ENCODE data around the gene C9orf50.
A peak's percentile ranks its signal among the peaks of the same experiment; 100 is the strongest.
"Not testable (repeated sequence)": the region's sequence is repeated elsewhere in the genome, so short reads cannot be mapped to it uniquely, and the experiment has no call there.

The C9orf50 gene

GRCh38 chr9:129620669-129621295 is at the start of gene C9orf50:
Gene C9orf50, minus strand, starts transcription at chr9:129621101. Its CDS starts 527 bp downstream, at chr9:129620574.
- DNase-seq, result no peak

GRCh38 chr9:129669946-129670345 is 49.0 kb upstream of the C9orf50 start:
- no peak for DNase-seq

GRCh38 chr9:129669141-129669718 is 48.3 kb upstream of the C9orf50 start:
- DNase-seq, result no peak

- DNase-seq, result no peak
Observed at GRCh38 chr9:129667850-129668249, 46.9 kb upstream of the C9orf50 start.

- DNase-seq, result no peak
Observed at GRCh38 chr9:129667378-129667777, 46.5 kb upstream of the C9orf50 start.

- DNase-seq, result no peak
Observed at GRCh38 chr9:129666575-129666974, 45.7 kb upstream of the C9orf50 start.

- DNase-seq, result no peak
Observed at GRCh38 chr9:129665814-129666520, 45.1 kb upstream of the C9orf50 start.

- peak; percentile 34 for DNase-seq
Observed at GRCh38 chr9:129665389-129665775, 44.5 kb upstream of the C9orf50 start, which contains the start of gene PRRX2. Gene PRRX2, plus strand, starts transcription at chr9:129665647. Its CDS starts 221 bp downstream, at chr9:129665868.

GRCh38 chr9:129664746-129665388 is 44.0 kb upstream of the C9orf50 start:
- no peak for DNase-seq

- not testable (repeated sequence) for DNase-seq
Observed at GRCh38 chr9:129662239-129662638, 41.3 kb upstream of the C9orf50 start.

GRCh38 chr9:129661029-129661428 is 40.1 kb upstream of the C9orf50 start:
- no peak for DNase-seq

GRCh38 chr9:129656795-129657390 is 36.0 kb upstream of the C9orf50 start:
- no peak for DNase-seq

GRCh38 chr9:129655696-129656095 is 34.8 kb upstream of the C9orf50 start:
- no peak for DNase-seq

GRCh38 chr9:129655154-129655553 is 34.3 kb upstream of the C9orf50 start:
- DNase-seq, result no peak

- no peak for DNase-seq
Observed at GRCh38 chr9:129654554-129655040, 33.7 kb upstream of the C9orf50 start.

- DNase-seq, result no peak
Observed at GRCh38 chr9:129653823-129654553, 33.1 kb upstream of the C9orf50 start.

- DNase-seq, result no peak
Observed at GRCh38 chr9:129650680-129651235, 29.9 kb upstream of the C9orf50 start.

- DNase-seq, result no peak
Observed at GRCh38 chr9:129649726-129650679, 29.1 kb upstream of the C9orf50 start.

- DNase-seq, result no peak
Observed at GRCh38 chr9:129648764-129649115, 27.8 kb upstream of the C9orf50 start.

- no peak for DNase-seq
Observed at GRCh38 chr9:129648092-129648763, 27.3 kb upstream of the C9orf50 start.

Measured in activated naive CD4-positive, alpha-beta T cell treated with Interleukin-2 at 50 U/mL for 16 hours (primary cell).